IMR-90 (cell line): ENCODE results near the gene SLC25A28. TPM values are rescaled to one million over a fixed set of nuclear protein-coding genes. Genes with fewer than 3 reads are reported as not detected.

Experiments used
- ATAC-seq: fragments of 200-7000 bp; cut with Tn5 transposase; 2 replicates; pipeline ENCODE4 v1.9.1; 2020; ENCODE audit warnings: low read depth, mild to moderate bottlenecking, moderate library complexity
- BruUV-seq: library from RNA; stranded (reverse); fragments of 400-500 nt; replicated peaks from 2 replicates; lab custom pipeline; 2021; lab: Mats Ljungman, UMichigan
- CTCF ChIA-PET: fragments of 300-600 bp; formaldehyde crosslinking; extraction: SDS; loops from one replicate; lab custom pipeline; 2021; ENCODE audit warnings: antibody characterized with exemption; lab: Yijun Ruan, JAX
- POLR2A ChIA-PET: fragments of 300-600 bp; sonication (Branson Sonifier 250); formaldehyde crosslinking; loops from one replicate; lab custom pipeline; 2022; ENCODE audit warnings: antibody characterized with exemption; ENCODE audit not compliant: unreplicated experiment; lab: Charles Lee
- DNase-seq: peaks from one replicate; pipeline ENCODE4 v3.0.0; 2013
- H2AFZ ChIP-seq: replicated peaks from 2 replicates; pipeline ENCODE3; 2013; ENCODE audit warnings: low read length, mild to moderate bottlenecking; ENCODE audit not compliant: poor library complexity
- H2AK5ac ChIP-seq: 2 replicates; pipeline ENCODE4 v1.6.1; 2013; ENCODE audit warnings: low read depth, low read length, inconsistent platforms
- H2AK9ac ChIP-seq: replicated peaks from 2 replicates; pipeline ENCODE3; 2013; ENCODE audit warnings: mild to moderate bottlenecking, low read depth, low read length, moderate library complexity; ENCODE audit not compliant: poor library complexity
- H2BK120ac ChIP-seq: 2 replicates; pipeline ENCODE4 v1.6.1; 2013; ENCODE audit warnings: low read depth, low read length, inconsistent platforms
- H2BK15ac ChIP-seq: 3 replicates; pipeline ENCODE4 v1.6.1; 2013; ENCODE audit warnings: low read depth, low read length, inconsistent platforms
- H2BK20ac ChIP-seq: 2 replicates; pipeline ENCODE4 v1.6.1; 2013; ENCODE audit warnings: low read depth, mild to moderate bottlenecking, inconsistent platforms, low read length, moderate library complexity
- H2BK5ac ChIP-seq: 2 replicates; pipeline ENCODE4 v1.6.1; 2013; ENCODE audit warnings: mild to moderate bottlenecking, low read depth, low read length, inconsistent platforms; ENCODE audit not compliant: poor library complexity, severe bottlenecking
- H3K14ac ChIP-seq: replicated peaks from 2 replicates; pipeline ENCODE4 v1.6.1; 2013; ENCODE audit warnings: low read depth, low read length, inconsistent platforms
- H3K18ac ChIP-seq: 2 replicates; pipeline ENCODE4 v1.6.1; 2013; ENCODE audit warnings: low read depth, low read length, control low read depth
- H3K23ac ChIP-seq: 2 replicates; pipeline ENCODE4 v1.6.1; 2013; ENCODE audit warnings: low read depth, low read length, inconsistent platforms
- H3K27ac ChIP-seq: 2 replicates; pipeline ENCODE4 v1.5.1; 2013; ENCODE audit warnings: mild to moderate bottlenecking, control low read depth, low read length; ENCODE audit not compliant: insufficient read depth
- H3K27me3 ChIP-seq: 2 replicates; pipeline ENCODE4 v1.6.1; 2013; ENCODE audit warnings: low read length; ENCODE audit not compliant: control insufficient read depth, insufficient read depth
- H3K36me3 ChIP-seq: 2 replicates; pipeline ENCODE4 v1.6.1; 2013; ENCODE audit warnings: low read length, mixed read lengths; ENCODE audit not compliant: control insufficient read depth, insufficient read depth
- H3K4ac ChIP-seq: 2 replicates; pipeline ENCODE4 v1.6.1; 2013; ENCODE audit warnings: low read depth, low read length, inconsistent platforms
- H3K4me1 ChIP-seq: 2 replicates; pipeline ENCODE4 v1.6.1; 2013; ENCODE audit warnings: low read length, mixed read lengths; ENCODE audit not compliant: control insufficient read depth, insufficient read depth
- H3K4me2 ChIP-seq: 2 replicates; pipeline ENCODE4 v1.6.1; 2013; ENCODE audit warnings: low read depth, mild to moderate bottlenecking, control low read depth, low read length, moderate library complexity
- H3K4me3 ChIP-seq: 2 replicates; pipeline ENCODE4 v1.5.1; 2013; ENCODE audit warnings: low read depth, mild to moderate bottlenecking, control low read depth, low read length, moderate library complexity; ENCODE audit not compliant: insufficient read depth
- H3K56ac ChIP-seq: 2 replicates; pipeline ENCODE4 v1.6.1; 2013; ENCODE audit warnings: low read length, inconsistent platforms; ENCODE audit not compliant: insufficient read depth; ENCODE audit errors: extremely low read depth
- H3K79me1 ChIP-seq, 2 experiments: 2 replicates each; pipeline ENCODE4 v1.6.1; 2013; ENCODE audit warnings: low read length in 2 of 2, inconsistent platforms in 1 of 2, low read depth in 1 of 2
- H3K9ac ChIP-seq: 2 replicates; pipeline ENCODE4 v1.6.1; 2013; ENCODE audit warnings: low read depth, low read length, control low read depth
- H3K9me1 ChIP-seq: 2 replicates; pipeline ENCODE4 v1.6.1; 2013; ENCODE audit warnings: low read length, inconsistent platforms; ENCODE audit not compliant: insufficient read depth
- H3K9me3 ChIP-seq: 2 replicates; pipeline ENCODE4 v1.6.1; 2013; ENCODE audit warnings: low read length; ENCODE audit not compliant: control insufficient read depth, insufficient read depth
- H4K20me1 ChIP-seq: 2 replicates; pipeline ENCODE4 v1.6.1; 2013; ENCODE audit warnings: low read length, inconsistent platforms; ENCODE audit not compliant: insufficient read depth
- H4K5ac ChIP-seq: 2 replicates; pipeline ENCODE4 v1.6.1; 2013; ENCODE audit warnings: mild to moderate bottlenecking, low read depth, low read length, control low read depth
- H4K8ac ChIP-seq, 2 experiments: 2 replicates each; pipeline ENCODE4 v1.6.1; 2013; ENCODE audit warnings: low read depth in 2 of 2, low read length in 2 of 2, control low read depth in 1 of 2, inconsistent platforms in 1 of 2
- H4K91ac ChIP-seq: 2 replicates; pipeline ENCODE4 v1.6.1; 2013; ENCODE audit warnings: low read depth, low read length, inconsistent platforms; ENCODE audit not compliant: insufficient read depth
- CEBPB ChIP-seq: IDR thresholded peaks from 2 replicates; pipeline ENCODE4 v1.6.1; 2012; ENCODE audit warnings: low read depth, low read length, improper control_type of control experiment
- CHD1 ChIP-seq: IDR thresholded peaks from 2 replicates; pipeline ENCODE4 v1.6.1; 2012; ENCODE audit warnings: low read depth, low read length, improper control_type of control experiment
- ELK1 ChIP-seq: fragments of 150-350 bp; IDR thresholded peaks from 2 replicates; pipeline ENCODE4 v1.6.1; 2016; ENCODE audit warnings: low read depth, mild to moderate bottlenecking, low read length, moderate library complexity, borderline replicate concordance
- FOS ChIP-seq: fragments of 150-350 bp; IDR thresholded peaks from 2 replicates; pipeline ENCODE4 v1.6.1; 2016; ENCODE audit warnings: low read depth, low read length
- MAFK ChIP-seq: IDR thresholded peaks from 2 replicates; pipeline ENCODE4 v1.6.1; 2012; ENCODE audit warnings: low read depth, low read length, improper control_type of control experiment
- MAZ ChIP-seq: IDR thresholded peaks from 2 replicates; pipeline ENCODE4 v1.6.1; 2012; ENCODE audit warnings: low read depth, mild to moderate bottlenecking, low read length, improper control_type of control experiment, moderate library complexity, borderline replicate concordance
- MXI1 ChIP-seq: IDR thresholded peaks from 2 replicates; pipeline ENCODE4 v1.6.1; 2012; ENCODE audit warnings: low read depth, mild to moderate bottlenecking, low read length, moderate library complexity, borderline replicate concordance
- POLR2A ChIP-seq: IDR thresholded peaks from 2 replicates; pipeline ENCODE4 v1.6.1; 2012; ENCODE audit warnings: mild to moderate bottlenecking, low read depth, low read length
- RAD21 ChIP-seq: IDR thresholded peaks from 2 replicates; pipeline ENCODE4 v1.6.1; 2012; ENCODE audit warnings: low read length, improper control_type of control experiment
- RCOR1 ChIP-seq: IDR thresholded peaks from 2 replicates; pipeline ENCODE4 v1.6.1; 2012; ENCODE audit warnings: mild to moderate bottlenecking, low read length, improper control_type of control experiment; ENCODE audit not compliant: insufficient replicate concordance
- RFX5 ChIP-seq: IDR thresholded peaks from 2 replicates; pipeline ENCODE4 v1.8.0; 2012; ENCODE audit warnings: low read depth, mild to moderate bottlenecking, low read length, moderate library complexity
- SMC3 ChIP-seq: fragments of 150-350 bp; IDR thresholded peaks from 2 replicates; pipeline ENCODE4 v1.6.1; 2016; ENCODE audit warnings: low read depth, mild to moderate bottlenecking, antibody characterized with exemption, low read length, moderate library complexity
- USF2 ChIP-seq: fragments of 150-350 bp; IDR thresholded peaks from 2 replicates; pipeline ENCODE4 v1.6.1; 2017; ENCODE audit warnings: mild to moderate bottlenecking, antibody characterized with exemption, low read length, low read depth
- WGBS, 2 experiments: methylation state at CpG; one replicate each; pipeline versions ENCODE4 v1.1.5 to v1.1.7; 2013; ENCODE audit warnings: missing lambda C conversion rate in 2 of 2; ENCODE audit not compliant: insufficient read length in 1 of 2; ENCODE audit errors: extremely low coverage in 2 of 2; 5-methylcytosine and 5-hydroxymethylcytosine counted together
- dilution Hi-C: fragments of 300-500 bp; cut with HindIII; formaldehyde crosslinking; loops from one replicate; pipeline ENCODE4 v1.14.3; 2018; ENCODE audit warnings: low sequenced_read_pairs; ENCODE audit not compliant: unreplicated experiment
- in situ Hi-C: fragments of 300-500 bp; cut with MboI; formaldehyde crosslinking; loops from 3 replicates; pipeline ENCODE4 v1.14.3; 2019; ENCODE audit warnings: low sequenced_read_pairs, inconsistent platforms, mixed read lengths
- intact Hi-C: fragments of 100-400 bp; cut with micrococcal nuclease; formaldehyde crosslinking; loops from 2 replicates; pipeline ENCODE4 v1.10.0; 2022
- polyA plus RNA-seq, 3 experiments: library from polyadenylated mRNA; depleted of rRNA; stranded (reverse); fragments of >200 nt; gene quantifications; 2 replicates each; pipeline ENCODE4 v1.2.3, GENCODE V29; 2012; ENCODE audit warnings: low replicate concordance in 1 of 3
- total RNA-seq: library from RNA; depleted of rRNA; stranded (reverse); fragments of >200 nt; gene quantifications from 2 replicates; pipeline ENCODE4 v1.2.3, GENCODE V29; 2012

The SLC25A28 gene
- total and polyA plus RNA-seq, 2 of the 4 experiments (the other 2 are of a cell fraction): 13.1 to 29.8 TPM

GRCh38 chr10:99605351-99605750, 14.9 kb downstream of the SLC25A28 start:
- Histone ChIP-seq H4K8ac (no peak overlapping the region), H3K23ac (no peak overlapping the region), H2BK5ac (no peak overlapping the region), H3K27ac (no peak overlapping the region), H4K5ac (no peak overlapping the region), H3K4me3 (no peak overlapping the region), H2BK20ac (no peak overlapping the region), H2AK9ac (no peak overlapping the region), H2AK5ac (no peak overlapping the region), H3K27me3 (no peaks in the 10 kb centered on the region), H3K9ac (no peak overlapping the region), H3K4ac (no peak overlapping the region), H3K4me1 (no peaks in the 10 kb centered on the region), H3K4me2 (no peak overlapping the region), H4K91ac (no peak overlapping the region), H2BK15ac (no peak overlapping the region), H3K18ac (no peak overlapping the region), H2BK120ac (no peak overlapping the region), H3K14ac (no peak overlapping the region), H3K56ac (no peak overlapping the region), H3K9me1 (no peaks in the 10 kb centered on the region), H2AFZ (no peak overlapping the region), H4K20me1 (no peaks in the 10 kb centered on the region), H3K9me3 (no peaks in the 10 kb centered on the region), H3K79me1 (no peaks in the 10 kb centered on the region), H3K36me3 (peaks cover 6% of the 10 kb centered on the region)
- no TSS peak for BruUV-seq
- no CpG with 5 or more reads among the region's 2 CpGs for WGBS, 2 experiments
- dilution Hi-C loops (no loop called here), intact Hi-C loops (no loop called here), in situ Hi-C loops (no loop called here)
- no peak for ATAC-seq
- CTCF ChIA-PET: interaction anchor here (1.1 kb wide), 1 partner anchor 212 kb away, joined by 3 read pairs; no protein-coding TSS in a partner anchor
- no peak for TF ChIP-seq MAZ
- no peak for TF ChIP-seq RFX5
- TF ChIP-seq CEBPB: no peak; the same call in 1 of the 2 replicates
- TF ChIP-seq CHD1: no peak
- no peak for TF ChIP-seq RAD21
- no peak for TF ChIP-seq SMC3
- TF ChIP-seq ELK1: no peak
- TF ChIP-seq POLR2A: no peak
- TF ChIP-seq RCOR1: no peak
- no peak for TF ChIP-seq MAFK
- no peak for TF ChIP-seq FOS
- TF ChIP-seq MXI1: no peak
- no peak for TF ChIP-seq USF2
- DNase-seq: no peak
- POLR2A ChIA-PET: no interaction called here
